KBM-7 (cell line): Measurements from ENCODE around the gene BCAP29.
"Not testable (repeated sequence)": the region's sequence is repeated elsewhere in the genome, so short reads cannot be mapped to it uniquely, and the experiment has no call there.

Source experiments
- DNase-seq: peaks from one replicate; pipeline ENCODE4 v3.0.0-alpha.2; 2015
- in situ Hi-C: fragments of 300-500 bp; cut with MboI; formaldehyde crosslinking; loops from 2 replicates; pipeline ENCODE4 v1.14.3; 2020; ENCODE audit warnings: low sequenced_read_pairs, low pct_unique_long_range_greater_than_20kb, mixed read lengths

Gene BCAP29

GRCh38 chr7:107613439-107613838 is 33.4 kb downstream of the BCAP29 start:
- DNase-seq, result no peak
- in situ Hi-C loops, result no loop called here

- in situ Hi-C loops, result no loop called here
- DNase-seq, result no peak
Observed at GRCh38 chr7:107613948-107614347, 33.9 kb downstream of the BCAP29 start.

GRCh38 chr7:107614425-107614824 is 34.4 kb downstream of the BCAP29 start:
- in situ Hi-C loops, result no loop called here
- no peak for DNase-seq

- no peak for DNase-seq
Observed at GRCh38 chr7:107615910-107616680, 36.0 kb downstream of the BCAP29 start.

GRCh38 chr7:107622429-107622828 is 42.4 kb downstream of the BCAP29 start:
- DNase-seq, result peak; percentile 43
- in situ Hi-C loops, result no loop called here

More at GRCh38 chr7:107615910-107616680, 36.0 kb downstream of the BCAP29 start:
- in situ Hi-C loops, result no loop called here

GRCh38 chr7:107622894-107623293 is 42.8 kb downstream of the BCAP29 start:
- DNase-seq, result no peak
- in situ Hi-C loops, result no loop called here

- in situ Hi-C loops, result no loop called here
- no peak for DNase-seq
Observed at GRCh38 chr7:107627002-107627401, 47.0 kb downstream of the BCAP29 start.

- DNase-seq, result peak; percentile 80
- in situ Hi-C loops, result no loop called here
Observed at GRCh38 chr7:107628461-107629064, 48.5 kb downstream of the BCAP29 start.

GRCh38 chr7:107630342-107630741 is 50.3 kb downstream of the BCAP29 start:
- in situ Hi-C loops, result no loop called here
- DNase-seq, result no peak

GRCh38 chr7:107631588-107632491 is 51.8 kb downstream of the BCAP29 start:
- in situ Hi-C loops, result no loop called here

GRCh38 chr7:107632492-107632865 is 52.4 kb downstream of the BCAP29 start:
- in situ Hi-C loops, result no loop called here
- DNase-seq, result no peak

More at GRCh38 chr7:107631588-107632491, 51.8 kb downstream of the BCAP29 start:
- DNase-seq, result no peak

GRCh38 chr7:107638594-107638993 is 58.5 kb downstream of the BCAP29 start:
- in situ Hi-C loops, result no loop called here
- DNase-seq, result peak; percentile 41

GRCh38 chr7:107639070-107639469 is 59.0 kb downstream of the BCAP29 start:
- in situ Hi-C loops, DNase-seq: not testable (repeated sequence)

- in situ Hi-C loops, result no loop called here
- no peak for DNase-seq
Observed at GRCh38 chr7:107641676-107642075, 61.6 kb downstream of the BCAP29 start.

GRCh38 chr7:107642501-107642900 is 62.5 kb downstream of the BCAP29 start:
- in situ Hi-C loops, result no loop called here

GRCh38 chr7:107643407-107643806 is 63.4 kb downstream of the BCAP29 start:
- in situ Hi-C loops, result no loop called here
- DNase-seq, result no peak

More at GRCh38 chr7:107642501-107642900, 62.5 kb downstream of the BCAP29 start:
- no peak for DNase-seq

GRCh38 chr7:107643938-107644308 is 63.9 kb downstream of the BCAP29 start:
- DNase-seq, result no peak
- in situ Hi-C loops, result no loop called here

- no peak for DNase-seq
- in situ Hi-C loops, result no loop called here
Observed at GRCh38 chr7:107644309-107644974, 64.4 kb downstream of the BCAP29 start.

- in situ Hi-C loops, result no loop called here
- DNase-seq, result no peak
Observed at GRCh38 chr7:107652642-107653041, 72.6 kb downstream of the BCAP29 start.
